Activated effector memory CD4-positive, alpha-beta T cell treated with Interleukin-2 at 50 U/mL for 16 hours (primary cell): ENCODE data around the gene UBE2F.
"Not testable (repeated sequence)": the region's sequence is repeated elsewhere in the genome, so short reads cannot be mapped to it uniquely, and the experiment has no call there.

ENCODE experiments used
- DNase-seq: peaks from one replicate; pipeline ENCODE4 v3.0.0-alpha.2; 2020

UBE2F gene

GRCh38 chr2:238023608-238024007 is 56.8 kb downstream of the UBE2F start:
- DNase-seq: no peak

DNA sequence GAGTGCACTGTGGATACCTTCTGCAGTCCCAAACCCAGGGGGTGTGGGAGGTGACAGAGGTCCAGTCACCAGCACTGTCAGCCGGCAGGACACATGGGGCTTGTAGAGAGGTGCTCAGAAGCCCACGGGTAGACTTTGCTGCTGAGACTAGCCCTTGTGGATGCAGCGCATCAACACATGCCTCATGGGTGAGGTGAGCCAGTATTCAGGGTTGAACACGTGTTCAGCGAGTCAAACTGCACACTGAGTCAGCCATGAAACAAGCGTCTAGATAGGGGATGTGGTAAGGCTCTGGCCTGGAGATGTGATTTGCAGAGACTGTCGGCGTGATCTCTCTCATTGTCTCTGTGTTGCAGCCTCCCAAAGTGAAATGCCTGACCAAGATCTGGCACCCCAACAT is 58.2 kb downstream of the UBE2F start:
- DNase-seq: no peak

DNA sequence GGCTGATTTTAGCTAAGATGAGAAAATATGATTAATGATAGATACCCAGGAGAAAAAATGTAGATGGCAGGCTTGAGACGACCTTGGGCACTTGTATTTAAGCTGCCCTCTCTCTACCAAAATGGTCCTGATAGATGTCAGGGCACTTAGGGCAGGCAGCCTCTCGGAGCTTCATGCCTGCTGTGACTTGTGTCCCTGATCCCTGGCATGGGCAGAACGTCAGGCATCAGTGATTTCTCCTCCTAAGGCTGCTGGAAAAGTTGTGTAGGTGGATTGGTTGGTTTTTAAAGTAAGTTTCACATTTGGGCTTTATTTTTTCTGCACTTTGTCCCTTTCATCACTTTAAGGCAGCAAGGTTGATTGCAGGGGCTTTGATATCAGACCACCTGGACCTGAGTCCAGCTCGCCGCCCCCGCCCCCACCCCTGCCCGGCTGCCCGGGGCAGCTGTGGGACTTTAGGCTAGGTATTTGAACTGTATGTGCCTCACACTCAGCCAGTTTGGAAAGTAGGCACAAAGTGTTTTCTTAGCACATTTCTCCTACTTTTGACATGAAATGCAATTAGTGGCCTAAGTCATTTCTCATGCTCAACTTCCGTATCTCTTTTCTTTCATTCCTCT is 59.0 kb downstream of the UBE2F start:
- no peak for DNase-seq

- DNase-seq: no peak
Measured at GRCh38 chr2:238027058-238027457, 60.2 kb downstream of the UBE2F start.

DNA sequence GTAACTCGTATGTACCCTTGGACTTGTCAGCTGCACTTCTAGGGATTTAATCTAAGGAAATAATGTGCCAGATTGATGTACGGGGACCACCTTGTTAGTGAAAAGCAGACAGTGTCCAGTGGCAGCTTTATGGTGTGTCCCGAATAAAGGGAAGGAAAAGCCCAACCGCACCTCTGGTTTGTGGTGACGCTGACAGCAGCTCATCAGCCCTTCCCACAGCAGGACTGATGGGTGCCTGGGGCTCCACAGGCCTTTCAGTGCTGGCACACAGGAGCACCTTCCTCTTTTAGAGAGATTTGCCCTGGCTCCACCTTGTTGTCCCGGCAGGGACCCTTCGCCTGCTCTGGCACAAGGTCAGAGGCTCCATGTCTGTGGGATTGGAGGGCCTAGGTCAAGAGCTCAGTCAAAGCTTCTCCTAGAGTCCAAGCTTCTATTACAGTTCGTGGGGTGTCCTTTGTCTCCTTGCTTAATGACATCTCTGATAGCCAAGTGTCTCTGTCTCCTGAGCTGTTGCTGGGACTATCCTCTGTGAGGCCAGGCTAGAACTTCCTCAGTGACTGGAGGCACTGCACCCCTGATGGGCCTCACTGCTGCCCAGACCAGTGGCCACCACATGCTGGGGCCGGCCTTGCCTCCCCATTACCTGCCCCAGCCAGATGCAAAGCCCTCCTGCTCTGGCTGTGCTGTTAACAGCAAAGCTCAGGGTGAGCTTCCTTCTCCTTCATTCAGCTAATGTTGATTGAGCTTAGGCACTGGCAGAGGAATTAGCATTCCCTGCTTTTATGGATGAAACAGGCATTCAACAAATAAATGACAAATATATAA is 61.0 kb downstream of the UBE2F start:
- no peak for DNase-seq

- DNase-seq: no peak
Measured at GRCh38 chr2:238029853-238030252, 63.0 kb downstream of the UBE2F start.

GRCh38 chr2:238030422-238031155 is 63.8 kb downstream of the UBE2F start:
- DNase-seq: no peak

DNA sequence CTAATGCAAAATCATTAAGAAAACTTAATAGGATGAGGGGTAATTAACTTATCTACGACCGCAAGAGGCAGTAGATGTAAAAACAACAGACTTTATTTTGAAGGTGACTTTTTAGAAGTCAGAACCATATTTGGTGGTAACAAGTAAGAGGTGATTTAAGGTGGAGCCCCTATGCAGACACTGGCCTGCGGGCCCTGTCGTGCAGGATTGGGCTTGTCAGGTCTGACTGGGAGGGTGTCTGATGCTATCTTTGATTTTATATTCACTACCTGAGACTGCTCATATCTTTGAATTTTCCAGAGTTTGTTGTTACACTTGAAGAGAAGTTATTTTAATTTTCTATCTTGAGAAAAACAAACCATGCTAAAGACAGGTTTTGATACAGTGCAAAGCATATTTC is 64.9 kb downstream of the UBE2F start:
- no peak for DNase-seq

- DNase-seq: no peak
Measured at GRCh38 chr2:238032755-238033337, 66.0 kb downstream of the UBE2F start.

DNA sequence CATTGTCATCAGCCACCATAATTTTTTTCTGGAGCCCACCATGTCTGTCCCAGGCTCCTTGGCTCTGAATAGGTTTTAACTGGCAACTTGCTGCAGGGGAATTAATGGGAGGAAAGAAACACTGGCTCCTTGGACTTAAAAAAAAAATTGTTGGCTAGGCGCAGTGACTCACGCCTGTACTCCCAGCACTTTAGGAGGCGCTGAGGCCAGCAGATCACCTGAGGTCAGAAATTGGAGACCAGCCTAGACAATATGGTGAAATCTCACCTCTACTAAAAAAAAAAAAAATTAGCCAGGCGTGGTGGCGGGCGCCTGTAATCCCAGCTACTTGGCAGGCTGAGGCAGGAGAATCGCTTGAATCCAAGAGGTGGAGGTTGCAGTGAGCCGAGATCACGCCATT is 67.2 kb downstream of the UBE2F start:
- not testable (repeated sequence) for DNase-seq

- DNase-seq: no peak
Measured at GRCh38 chr2:238038203-238038602, 71.4 kb downstream of the UBE2F start.

- no peak for DNase-seq
Measured at GRCh38 chr2:238039151-238039550, 72.3 kb downstream of the UBE2F start.

GRCh38 chr2:238039985-238040384 is 73.2 kb downstream of the UBE2F start:
- no peak for DNase-seq

- DNase-seq: no peak
Measured at GRCh38 chr2:238040918-238041317, 74.1 kb downstream of the UBE2F start.

DNA sequence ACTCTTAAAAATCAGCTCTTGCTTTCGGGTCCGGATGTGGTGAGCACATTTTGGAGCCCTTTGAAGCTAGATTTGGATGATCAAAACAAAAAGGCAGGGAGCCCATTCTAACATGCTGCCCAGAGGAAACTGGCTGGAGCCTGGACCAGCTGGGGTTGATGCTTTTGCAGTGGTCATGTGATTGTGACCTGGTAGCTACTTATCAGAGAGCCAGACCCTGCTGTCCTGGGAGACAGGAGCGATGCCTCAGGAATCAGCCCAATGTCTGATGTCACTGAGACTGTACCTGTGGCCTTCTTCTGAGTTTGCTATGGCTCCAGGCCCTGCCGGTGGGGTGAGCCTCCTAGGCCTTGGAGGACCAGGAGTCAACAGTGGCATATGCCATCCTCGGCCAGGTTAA is 75.3 kb downstream of the UBE2F start:
- DNase-seq: no peak

- DNase-seq: no peak
Measured at GRCh38 chr2:238042849-238043584, 76.2 kb downstream of the UBE2F start.

GRCh38 chr2:238043851-238044250 is 77.0 kb downstream of the UBE2F start:
- no peak for DNase-seq

- no peak for DNase-seq
Measured at GRCh38 chr2:238045575-238045974, 78.8 kb downstream of the UBE2F start.

- DNase-seq: no peak
Measured at GRCh38 chr2:238046725-238047270, 80.0 kb downstream of the UBE2F start.

GRCh38 chr2:238053191-238053776 is 86.5 kb downstream of the UBE2F start:
- DNase-seq: no peak

- DNase-seq: no peak
Measured at GRCh38 chr2:238055841-238056240, 89.0 kb downstream of the UBE2F start.
